HEK293 (cell line): ENCODE measurements around the gene RASD1.

Source experiments
- CTCF ChIA-PET: fragments of 350-600 bp; formaldehyde crosslinking; extraction: SDS; loops from one replicate; lab custom pipeline; 2021; ENCODE audit warnings: antibody characterized with exemption; lab: Yijun Ruan, JAX
- POLR2A ChIA-PET: fragments of 300-600 bp; formaldehyde crosslinking; extraction: SDS; loops from one replicate; lab custom pipeline; 2020; ENCODE audit warnings: antibody characterized with exemption, inconsistent platforms; lab: Yijun Ruan, JAX
- H3K27ac ChIP-seq: fragments of 200-500 bp; sonication (Bioruptor generic); 2 replicates; pipeline ENCODE4 v1.5.1; 2014; ENCODE audit warnings: low read depth, low read length, control low read depth, inconsistent platforms; ENCODE audit errors: extremely low read depth
- H3K36me3 ChIP-seq, 2 experiments: fragments of 200-500 bp in 1 of 2; sonication (Bioruptor generic) in 1 of 2; 1 replicate in 1 of 2; 2 replicates in 1 of 2; pipeline ENCODE4 v1.5.1; 2014 to 2017; ENCODE audit warnings: inconsistent platforms in 2 of 2, low read length in 2 of 2; ENCODE audit not compliant: control insufficient read depth in 2 of 2, insufficient read depth in 1 of 2
- H3K4me1 ChIP-seq: fragments of 200-500 bp; sonication (Bioruptor generic); 2 replicates; pipeline ENCODE4 v1.5.1; 2014; ENCODE audit warnings: mild to moderate bottlenecking, low read length, inconsistent platforms; ENCODE audit not compliant: control insufficient read depth, insufficient read depth
- H3K4me3 ChIP-seq: 2 replicates; pipeline ENCODE4 v1.5.1; 2011; ENCODE audit warnings: low read depth, mild to moderate bottlenecking, control low read depth, low read length, moderate library complexity
- H3K9me3 ChIP-seq: fragments of 200-500 bp; sonication (Bioruptor generic); 2 replicates; pipeline ENCODE4 v1.5.1; 2014; ENCODE audit warnings: low read depth, low read length, inconsistent platforms; ENCODE audit not compliant: control insufficient read depth, insufficient read depth
- GLI4 ChIP-seq: fragments of 450-650 bp; formaldehyde crosslinking; IDR thresholded peaks from 2 replicates; pipeline ENCODE4 v1.5.1; 2016; ENCODE audit warnings: missing biosample characterization, missing genetic modification characterization
- GLIS1 ChIP-seq: fragments of 450-650 bp; formaldehyde crosslinking; IDR thresholded peaks from 2 replicates; pipeline ENCODE4 v1.5.1; 2016; ENCODE audit warnings: missing biosample characterization, missing genetic modification characterization
- MYNN ChIP-seq: fragments of 450-650 bp; formaldehyde crosslinking; IDR thresholded peaks from 2 replicates; pipeline ENCODE4 v1.5.1; 2016; ENCODE audit warnings: missing biosample characterization, missing genetic modification characterization, borderline replicate concordance
- REPIN1 ChIP-seq: fragments of 450-650 bp; formaldehyde crosslinking; IDR thresholded peaks from 2 replicates; pipeline ENCODE4 v1.5.1; 2017; ENCODE audit warnings: missing biosample characterization, missing genetic modification characterization, low read depth
- ZBTB21 ChIP-seq: fragments of 450-650 bp; formaldehyde crosslinking; IDR thresholded peaks from 2 replicates; pipeline ENCODE4 v1.5.1; 2017; ENCODE audit warnings: missing biosample characterization, missing genetic modification characterization
- ZFHX2 ChIP-seq: fragments of 450-650 bp; formaldehyde crosslinking; conservative IDR thresholded peaks from 2 replicates; pipeline ENCODE4 v1.5.1; 2016; ENCODE audit warnings: missing biosample characterization, missing genetic modification characterization
- ZNF132 ChIP-seq: fragments of 450-650 bp; formaldehyde crosslinking; IDR thresholded peaks from 2 replicates; pipeline ENCODE4 v1.5.1; 2017; ENCODE audit warnings: missing biosample characterization, missing genetic modification characterization, borderline replicate concordance
- ZNF211 ChIP-seq: fragments of 450-650 bp; formaldehyde crosslinking; IDR thresholded peaks from 2 replicates; pipeline ENCODE4 v1.5.1; 2016; ENCODE audit warnings: low read depth, missing biosample characterization, missing genetic modification characterization
- ZNF292 ChIP-seq: fragments of 450-650 bp; formaldehyde crosslinking; IDR thresholded peaks from 2 replicates; pipeline ENCODE4 v1.5.1; 2016; ENCODE audit warnings: low read depth, missing biosample characterization, missing genetic modification characterization, borderline replicate concordance
- ZNF404 ChIP-seq: fragments of 450-650 bp; formaldehyde crosslinking; IDR thresholded peaks from 2 replicates; pipeline ENCODE4 v1.5.1; 2017; ENCODE audit warnings: missing biosample characterization, missing genetic modification characterization
- ZNF514 ChIP-seq: fragments of 450-650 bp; formaldehyde crosslinking; IDR thresholded peaks from 2 replicates; pipeline ENCODE4 v1.5.1; 2016; ENCODE audit warnings: missing biosample characterization, missing genetic modification characterization
- ZNF521 ChIP-seq: fragments of 450-650 bp; formaldehyde crosslinking; IDR thresholded peaks from 2 replicates; pipeline ENCODE4 v1.5.1; 2017; ENCODE audit warnings: missing biosample characterization, mild to moderate bottlenecking, missing genetic modification characterization
- ZNF530 ChIP-seq: fragments of 450-650 bp; formaldehyde crosslinking; IDR thresholded peaks from 2 replicates; pipeline ENCODE4 v1.5.1; 2016; ENCODE audit warnings: low read depth, missing biosample characterization, missing genetic modification characterization
- ZNF544 ChIP-seq: fragments of 450-650 bp; formaldehyde crosslinking; IDR thresholded peaks from 2 replicates; pipeline ENCODE4 v1.5.0; 2017; ENCODE audit warnings: missing biosample characterization, missing genetic modification characterization
- ZNF549 ChIP-seq: fragments of 450-650 bp; IDR thresholded peaks from 2 replicates; pipeline ENCODE4 v1.5.1; 2018; ENCODE audit warnings: missing biosample characterization, missing genetic modification characterization, mild to moderate bottlenecking, inconsistent platforms, moderate library complexity
- ZNF571 ChIP-seq: fragments of 450-650 bp; formaldehyde crosslinking; IDR thresholded peaks from 2 replicates; pipeline ENCODE4 v1.5.0; 2017; ENCODE audit warnings: missing biosample characterization, missing genetic modification characterization
- ZNF626 ChIP-seq: fragments of 450-650 bp; sonication (Bioruptor Pico); formaldehyde crosslinking; IDR thresholded peaks from 2 replicates; pipeline ENCODE4 v1.5.1; 2018; ENCODE audit warnings: missing biosample characterization, missing genetic modification characterization, inconsistent platforms
- ZNF658 ChIP-seq: fragments of 450-650 bp; formaldehyde crosslinking; IDR thresholded peaks from 2 replicates; pipeline ENCODE4; 2016; ENCODE audit warnings: missing biosample characterization, missing genetic modification characterization
- ZNF664 ChIP-seq: fragments of 450-650 bp; formaldehyde crosslinking; IDR thresholded peaks from 2 replicates; pipeline ENCODE4 v1.5.1; 2016; ENCODE audit warnings: missing biosample characterization, missing genetic modification characterization
- TF ChIP-seq, protein P1 (sequence below): fragments of 450-650 bp; formaldehyde crosslinking; IDR thresholded peaks from 2 replicates; pipeline ENCODE4 v1.5.1; 2016; ENCODE audit warnings: missing biosample characterization, missing genetic modification characterization
- TF ChIP-seq, protein P2 (sequence below): fragments of 450-650 bp; formaldehyde crosslinking; IDR thresholded peaks from 2 replicates; pipeline ENCODE4 v1.5.1; 2017; ENCODE audit warnings: missing biosample characterization, missing genetic modification characterization
- TF ChIP-seq, protein P3 (sequence below): fragments of 450-650 bp; formaldehyde crosslinking; IDR thresholded peaks from 2 replicates; pipeline ENCODE4 v1.5.1; 2016; ENCODE audit warnings: missing biosample characterization, missing genetic modification characterization
- TF ChIP-seq, protein P4 (sequence below): fragments of 450-650 bp; formaldehyde crosslinking; IDR thresholded peaks from 2 replicates; pipeline ENCODE4 v1.5.0; 2017; ENCODE audit warnings: missing biosample characterization, missing genetic modification characterization, borderline replicate concordance
- TF ChIP-seq, protein P5 (sequence below): fragments of 450-650 bp; formaldehyde crosslinking; IDR thresholded peaks from 2 replicates; pipeline ENCODE4 v1.5.1; 2016; ENCODE audit warnings: missing biosample characterization, missing genetic modification characterization

RASD1 gene

DNA sequence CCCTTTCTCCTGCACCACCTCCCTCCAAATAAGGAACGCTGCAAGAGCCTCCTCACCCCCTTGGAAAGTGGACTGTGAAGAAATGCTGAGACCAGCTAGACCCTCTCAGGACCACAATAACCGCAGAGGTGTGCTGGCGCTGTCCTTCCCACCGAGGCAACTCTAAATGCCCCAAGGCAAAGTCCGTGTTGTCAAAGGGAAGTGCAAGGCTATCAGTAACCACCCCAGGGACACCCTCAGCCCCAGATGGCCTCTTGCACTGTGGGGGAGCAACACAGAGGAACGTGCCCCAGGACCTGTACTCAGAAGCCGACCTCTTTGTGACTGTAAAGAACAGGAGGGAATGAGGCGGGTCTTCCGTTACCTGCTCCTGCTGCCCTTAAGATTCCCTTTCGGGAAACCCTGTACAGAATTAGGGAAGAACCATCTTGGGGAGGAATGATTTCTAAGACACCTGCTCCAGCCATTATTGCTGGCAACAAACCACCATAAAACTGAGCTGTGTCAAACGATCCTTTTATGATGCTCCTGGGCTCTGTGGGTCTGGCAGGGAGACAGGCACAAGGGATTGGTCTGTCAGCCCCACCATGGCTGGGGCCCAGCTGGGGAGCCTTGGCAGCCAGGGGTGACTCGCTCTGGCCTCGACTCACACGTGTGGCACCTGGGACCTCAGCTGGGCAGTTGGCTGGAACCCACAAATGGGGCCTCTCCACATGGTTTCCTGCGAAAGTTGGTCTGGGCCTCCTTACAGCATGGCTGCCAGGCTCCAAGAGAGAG lies 34.0 kb downstream of the RASD1 start:
- H3K4me1 ChIP-seq: no peaks in the 10 kb centered on the region
- TF ChIP-seq ZBTB21 (no peak), MYNN (tag by site-specific recombination) (no peak), ZNF544 (tag by site-specific recombination) (no peak), ZNF658 (no peak), ZNF626 (tag by site-specific recombination) (no peak), GLIS1 (tag by site-specific recombination) (no peak; the same call in 1 of the 2 replicates), REPIN1 (tag by site-specific recombination) (no peak), ZNF514 (tag by site-specific recombination) (no peak), ZNF530 (tag by site-specific recombination) (no peak), ZNF664 (tag by site-specific recombination) (no peak), ZNF292 (tag by site-specific recombination) (no peak), ZNF132 (no peak), ZNF549 (no peak), ZNF404 (tag by site-specific recombination) (no peak), ZNF571 (no peak), ZFHX2 (tag by site-specific recombination) (no peak), ZNF521 (tag by site-specific recombination) (no peak)
- TF ChIP-seq, protein P1, sequence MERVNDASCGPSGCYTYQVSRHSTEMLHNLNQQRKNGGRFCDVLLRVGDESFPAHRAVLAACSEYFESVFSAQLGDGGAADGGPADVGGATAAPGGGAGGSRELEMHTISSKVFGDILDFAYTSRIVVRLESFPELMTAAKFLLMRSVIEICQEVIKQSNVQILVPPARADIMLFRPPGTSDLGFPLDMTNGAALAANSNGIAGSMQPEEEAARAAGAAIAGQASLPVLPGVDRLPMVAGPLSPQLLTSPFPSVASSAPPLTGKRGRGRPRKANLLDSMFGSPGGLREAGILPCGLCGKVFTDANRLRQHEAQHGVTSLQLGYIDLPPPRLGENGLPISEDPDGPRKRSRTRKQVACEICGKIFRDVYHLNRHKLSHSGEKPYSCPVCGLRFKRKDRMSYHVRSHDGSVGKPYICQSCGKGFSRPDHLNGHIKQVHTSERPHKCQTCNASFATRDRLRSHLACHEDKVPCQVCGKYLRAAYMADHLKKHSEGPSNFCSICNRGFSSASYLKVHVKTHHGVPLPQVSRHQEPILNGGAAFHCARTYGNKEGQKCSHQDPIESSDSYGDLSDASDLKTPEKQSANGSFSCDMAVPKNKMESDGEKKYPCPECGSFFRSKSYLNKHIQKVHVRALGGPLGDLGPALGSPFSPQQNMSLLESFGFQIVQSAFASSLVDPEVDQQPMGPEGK: no peak
- TF ChIP-seq, protein P2, sequence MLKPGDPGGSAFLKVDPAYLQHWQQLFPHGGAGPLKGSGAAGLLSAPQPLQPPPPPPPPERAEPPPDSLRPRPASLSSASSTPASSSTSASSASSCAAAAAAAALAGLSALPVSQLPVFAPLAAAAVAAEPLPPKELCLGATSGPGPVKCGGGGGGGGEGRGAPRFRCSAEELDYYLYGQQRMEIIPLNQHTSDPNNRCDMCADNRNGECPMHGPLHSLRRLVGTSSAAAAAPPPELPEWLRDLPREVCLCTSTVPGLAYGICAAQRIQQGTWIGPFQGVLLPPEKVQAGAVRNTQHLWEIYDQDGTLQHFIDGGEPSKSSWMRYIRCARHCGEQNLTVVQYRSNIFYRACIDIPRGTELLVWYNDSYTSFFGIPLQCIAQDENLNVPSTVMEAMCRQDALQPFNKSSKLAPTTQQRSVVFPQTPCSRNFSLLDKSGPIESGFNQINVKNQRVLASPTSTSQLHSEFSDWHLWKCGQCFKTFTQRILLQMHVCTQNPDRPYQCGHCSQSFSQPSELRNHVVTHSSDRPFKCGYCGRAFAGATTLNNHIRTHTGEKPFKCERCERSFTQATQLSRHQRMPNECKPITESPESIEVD (tag by site-specific recombination): no peak
- TF ChIP-seq, all 188 proteins: peak for 0
- Histone ChIP-seq H3K36me3 (no peaks in the 10 kb centered on the region), H3K4me3 (no peak overlapping the region), H3K27ac (no peak overlapping the region), H3K9me3 (no peaks in the 10 kb centered on the region)
- ChIA-PET CTCF (interaction anchor here (0.7 kb wide), 1 partner anchor 151 kb away, joined by 3 read pairs; no protein-coding TSS in a partner anchor), POLR2A (interaction anchor here (1.0 to 1.7 kb wide), 2 partner anchors 34 to 35 kb away, joined by 3 to 8 read pairs; partner anchors contain the start of gene RASD1)

DNA sequence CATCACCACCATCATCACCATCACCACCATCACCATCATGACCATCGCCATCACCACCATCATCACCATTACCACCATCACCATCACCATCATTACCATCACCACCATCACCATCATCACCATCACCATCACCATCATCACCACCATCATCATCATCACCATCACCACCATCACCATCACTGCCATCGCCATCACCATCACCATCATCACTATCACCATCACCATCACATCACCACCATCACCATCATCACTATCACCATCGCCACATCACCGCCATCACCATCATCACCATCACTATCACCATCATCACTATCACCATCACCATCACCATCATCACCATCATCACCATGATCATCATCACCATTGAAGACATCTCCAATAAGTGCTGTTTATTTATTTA lies 36.2 kb downstream of the RASD1 start:
- Histone ChIP-seq H3K4me3 (no peak overlapping the region), H3K9me3 (no peaks in the 10 kb centered on the region), H3K36me3 (no peaks in the 10 kb centered on the region), H3K27ac (no peak overlapping the region), H3K4me1 (no peaks in the 10 kb centered on the region)
- POLR2A ChIA-PET: no interaction called here
- CTCF ChIA-PET: no interaction called here
- TF ChIP-seq ZNF211 (tag by site-specific recombination) (no peak), ZNF571 (no peak), GLI4 (0 out of 2 replicates have a peak, but pooled peaks have one; percentile 35)
- TF ChIP-seq, protein P3, sequence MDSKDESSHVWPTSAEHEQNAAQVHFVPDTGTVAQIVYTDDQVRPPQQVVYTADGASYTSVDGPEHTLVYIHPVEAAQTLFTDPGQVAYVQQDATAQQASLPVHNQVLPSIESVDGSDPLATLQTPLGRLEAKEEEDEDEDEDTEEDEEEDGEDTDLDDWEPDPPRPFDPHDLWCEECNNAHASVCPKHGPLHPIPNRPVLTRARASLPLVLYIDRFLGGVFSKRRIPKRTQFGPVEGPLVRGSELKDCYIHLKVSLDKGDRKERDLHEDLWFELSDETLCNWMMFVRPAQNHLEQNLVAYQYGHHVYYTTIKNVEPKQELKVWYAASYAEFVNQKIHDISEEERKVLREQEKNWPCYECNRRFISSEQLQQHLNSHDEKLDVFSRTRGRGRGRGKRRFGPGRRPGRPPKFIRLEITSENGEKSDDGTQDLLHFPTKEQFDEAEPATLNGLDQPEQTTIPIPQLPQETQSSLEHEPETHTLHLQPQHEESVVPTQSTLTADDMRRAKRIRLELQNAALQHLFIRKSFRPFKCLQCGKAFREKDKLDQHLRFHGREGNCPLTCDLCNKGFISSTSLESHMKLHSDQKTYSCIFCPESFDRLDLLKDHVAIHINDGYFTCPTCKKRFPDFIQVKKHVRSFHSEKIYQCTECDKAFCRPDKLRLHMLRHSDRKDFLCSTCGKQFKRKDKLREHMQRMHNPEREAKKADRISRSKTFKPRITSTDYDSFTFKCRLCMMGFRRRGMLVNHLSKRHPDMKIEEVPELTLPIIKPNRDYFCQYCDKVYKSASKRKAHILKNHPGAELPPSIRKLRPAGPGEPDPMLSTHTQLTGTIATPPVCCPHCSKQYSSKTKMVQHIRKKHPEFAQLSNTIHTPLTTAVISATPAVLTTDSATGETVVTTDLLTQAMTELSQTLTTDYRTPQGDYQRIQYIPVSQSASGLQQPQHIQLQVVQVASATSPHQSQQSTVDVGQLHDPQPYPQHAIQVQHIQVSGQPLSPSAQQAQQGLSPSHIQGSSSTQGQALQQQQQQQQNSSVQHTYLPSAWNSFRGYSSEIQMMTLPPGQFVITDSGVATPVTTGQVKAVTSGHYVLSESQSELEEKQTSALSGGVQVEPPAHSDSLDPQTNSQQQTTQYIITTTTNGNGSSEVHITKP (tag by site-specific recombination): no peak
- TF ChIP-seq, protein P4, sequence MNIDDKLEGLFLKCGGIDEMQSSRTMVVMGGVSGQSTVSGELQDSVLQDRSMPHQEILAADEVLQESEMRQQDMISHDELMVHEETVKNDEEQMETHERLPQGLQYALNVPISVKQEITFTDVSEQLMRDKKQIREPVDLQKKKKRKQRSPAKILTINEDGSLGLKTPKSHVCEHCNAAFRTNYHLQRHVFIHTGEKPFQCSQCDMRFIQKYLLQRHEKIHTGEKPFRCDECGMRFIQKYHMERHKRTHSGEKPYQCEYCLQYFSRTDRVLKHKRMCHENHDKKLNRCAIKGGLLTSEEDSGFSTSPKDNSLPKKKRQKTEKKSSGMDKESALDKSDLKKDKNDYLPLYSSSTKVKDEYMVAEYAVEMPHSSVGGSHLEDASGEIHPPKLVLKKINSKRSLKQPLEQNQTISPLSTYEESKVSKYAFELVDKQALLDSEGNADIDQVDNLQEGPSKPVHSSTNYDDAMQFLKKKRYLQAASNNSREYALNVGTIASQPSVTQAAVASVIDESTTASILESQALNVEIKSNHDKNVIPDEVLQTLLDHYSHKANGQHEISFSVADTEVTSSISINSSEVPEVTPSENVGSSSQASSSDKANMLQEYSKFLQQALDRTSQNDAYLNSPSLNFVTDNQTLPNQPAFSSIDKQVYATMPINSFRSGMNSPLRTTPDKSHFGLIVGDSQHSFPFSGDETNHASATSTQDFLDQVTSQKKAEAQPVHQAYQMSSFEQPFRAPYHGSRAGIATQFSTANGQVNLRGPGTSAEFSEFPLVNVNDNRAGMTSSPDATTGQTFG: peak; percentile 29; the same call in 1 of the 2 replicates
- TF ChIP-seq, protein P5, sequence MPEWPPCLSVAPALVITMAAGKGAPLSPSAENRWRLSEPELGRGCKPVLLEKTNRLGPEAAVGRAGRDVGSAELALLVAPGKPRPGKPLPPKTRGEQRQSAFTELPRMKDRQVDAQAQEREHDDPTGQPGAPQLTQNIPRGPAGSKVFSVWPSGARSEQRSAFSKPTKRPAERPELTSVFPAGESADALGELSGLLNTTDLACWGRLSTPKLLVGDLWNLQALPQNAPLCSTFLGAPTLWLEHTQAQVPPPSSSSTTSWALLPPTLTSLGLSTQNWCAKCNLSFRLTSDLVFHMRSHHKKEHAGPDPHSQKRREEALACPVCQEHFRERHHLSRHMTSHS: peak; percentile 46; the same call in 1 of the 2 replicates
